HepG2 (cell line): ENCODE data around the gene TSSK2. TPM values are rescaled to one million over a fixed set of nuclear protein-coding genes. Genes with fewer than 3 reads are reported as not detected.

ENCODE experiments used
- ATAC-seq: fragments of 200-7000 bp; cut with Tn5 transposase; 3 replicates; pipeline ENCODE4 v1.9.1; 2020; ENCODE audit warnings: mild to moderate bottlenecking, moderate library complexity
- BruUV-seq: library from RNA; stranded (reverse); fragments of 400-500 nt; replicated peaks from 2 replicates; lab custom pipeline; 2021; lab: Mats Ljungman, UMichigan
- CTCF ChIA-PET: fragments of 300-600 bp; formaldehyde crosslinking; extraction: SDS; loops from one replicate; lab custom pipeline; 2021; ENCODE audit warnings: low total read pairs, inconsistent platforms, low intra/inter-chr PET ratio; lab: Yijun Ruan, JAX
- POLR2A ChIA-PET: fragments of 350-600 bp; sonication (Branson Sonifier 250); formaldehyde crosslinking; loops from one replicate; lab custom pipeline; 2020; ENCODE audit warnings: antibody characterized with exemption, inconsistent platforms; lab: Yijun Ruan, JAX
- DNase-seq: peaks from one replicate; pipeline ENCODE4 v3.0.0-alpha.2; 2015; ENCODE audit warnings: low spot score
- FAIRE-seq: peaks from 3 replicates; lab custom pipeline; 2011; peaks lifted over from hg19 to GRCh38; lab: Jason Lieb, UNC
- H2AFZ ChIP-seq: one replicate; pipeline ENCODE4 v1.6.1; 2011; ENCODE audit warnings: low read length, inconsistent platforms
- H3K27ac ChIP-seq: fragments of 300-600 bp; 3 replicates; pipeline ENCODE4 v1.8.0; 2011; ENCODE audit warnings: mixed run types, mild to moderate bottlenecking, mixed read lengths, low read length, inconsistent platforms; ENCODE audit not compliant: insufficient read depth; ENCODE audit errors: extremely low read length
- H3K27me3 ChIP-seq, 2 experiments: fragments of 200-600 bp in 1 of 2; 2 replicates in 1 of 2; 3 replicates in 1 of 2; pipeline versions ENCODE4 v1.6.0 to v1.8.0; 2011; ENCODE audit warnings: low read length in 2 of 2, mild to moderate bottlenecking in 2 of 2, moderate library complexity in 2 of 2, inconsistent platforms in 1 of 2; ENCODE audit not compliant: insufficient read depth in 2 of 2, control insufficient read depth in 1 of 2
- H3K36me3 ChIP-seq, 2 experiments: fragments of 200-600 bp in 1 of 2; replicated peaks in 1 of 2; 2 replicates in 1 of 2; 3 replicates in 1 of 2; pipeline versions ENCODE4 v1.5.1 to v1.8.0; 2011; ENCODE audit warnings: low read length in 2 of 2, inconsistent platforms in 1 of 2; ENCODE audit not compliant: insufficient read depth in 2 of 2, control insufficient read depth in 1 of 2
- H3K4me1 ChIP-seq: 2 replicates; pipeline ENCODE4 v1.5.1; 2012; ENCODE audit warnings: low read length, inconsistent platforms; ENCODE audit not compliant: insufficient read depth
- H3K4me2 ChIP-seq: 2 replicates; pipeline ENCODE4 v1.6.0; 2011; ENCODE audit warnings: low read depth, low read length, inconsistent platforms
- H3K4me3 ChIP-seq, 3 experiments: fragments of 200-600 bp in 1 of 3; sonication (generic), shearing (Covaris generic) in 1 of 3; replicated peaks in 1 of 3; 2 replicates each; pipeline ENCODE4 v1.5.1; 2011 to 2016; ENCODE audit warnings: low read length in 3 of 3, inconsistent platforms in 2 of 3, low read depth in 2 of 3, mild to moderate bottlenecking in 2 of 3, control low read depth in 1 of 3, mixed read lengths in 1 of 3; ENCODE audit not compliant: insufficient read depth in 1 of 3
- H3K79me2 ChIP-seq: one replicate; pipeline ENCODE4 v1.6.1; 2011; ENCODE audit warnings: low read length, inconsistent platforms; ENCODE audit not compliant: insufficient read depth
- H3K9ac ChIP-seq: 2 replicates; pipeline ENCODE4 v1.6.0; 2011; ENCODE audit warnings: mild to moderate bottlenecking, low read depth, low read length, inconsistent platforms; ENCODE audit not compliant: insufficient read depth
- H3K9me3 ChIP-seq: 2 replicates; pipeline ENCODE4 v1.5.1; 2012; ENCODE audit warnings: mild to moderate bottlenecking, low read length
- H4K20me1 ChIP-seq: 2 replicates; pipeline ENCODE4 v1.6.0; 2011; ENCODE audit warnings: inconsistent platforms, mild to moderate bottlenecking, low read length, moderate library complexity; ENCODE audit not compliant: insufficient read depth
- AGO2 ChIP-seq: fragments of 200-400 bp; formaldehyde crosslinking; optimal IDR thresholded peaks from 2 replicates; pipeline ENCODE3; 2017; ENCODE audit warnings: mild to moderate bottlenecking, low read depth, low read length, moderate library complexity
- GLI4 ChIP-seq: sonication (generic); formaldehyde crosslinking; IDR thresholded peaks from 2 replicates; pipeline ENCODE4 v1.5.1; 2020; ENCODE audit warnings: missing genetic modification reagents, mild to moderate bottlenecking, moderate library complexity, borderline replicate concordance
- HIC2 ChIP-seq: sonication (generic); formaldehyde crosslinking; IDR thresholded peaks from 2 replicates; pipeline ENCODE4 v1.9.0; 2022; ENCODE audit warnings: low read depth, missing genetic modification reagents
- HNRNPK ChIP-seq: fragments of 200-400 bp; formaldehyde crosslinking; IDR thresholded peaks from 2 replicates; pipeline ENCODE4 v1.6.1; 2018; ENCODE audit warnings: low read length, low read depth, moderate library complexity, mild to moderate bottlenecking; ENCODE audit not compliant: poor library complexity, severe bottlenecking
- POGK ChIP-seq: sonication (generic); formaldehyde crosslinking; conservative IDR thresholded peaks from 2 replicates; pipeline ENCODE4 v1.8.0; 2022; ENCODE audit warnings: mild to moderate bottlenecking, moderate library complexity, missing genetic modification reagents
- RORA ChIP-seq: sonication (generic); formaldehyde crosslinking; IDR thresholded peaks from 2 replicates; pipeline ENCODE4 v1.5.0; 2020; ENCODE audit warnings: mild to moderate bottlenecking, missing genetic modification reagents, moderate library complexity
- SKIL ChIP-seq: sonication (generic); formaldehyde crosslinking; IDR thresholded peaks from 2 replicates; pipeline ENCODE4 v1.8.0; 2022; ENCODE audit warnings: missing genetic modification reagents, mild to moderate bottlenecking, moderate library complexity, borderline replicate concordance
- SOX13 ChIP-seq, 3 experiments: fragments of 450-650 bp in 1 of 3; sonication (generic) in 1 of 3; formaldehyde crosslinking in 1 of 3; IDR thresholded peaks in 2 of 3; conservative IDR thresholded peaks in 1 of 3; 2 replicates each; pipeline versions ENCODE4 v1.5.0 to v1.6.1; 2016 to 2020; ENCODE audit warnings: antibody characterized with exemption in 1 of 3, mild to moderate bottlenecking in 1 of 3, missing compliant biosample characterization in 1 of 3, missing genetic modification reagents in 1 of 3, moderate library complexity in 1 of 3
- TRIM22 ChIP-seq: fragments of 450-650 bp; IDR thresholded peaks from 2 replicates; pipeline ENCODE4 v1.6.1; 2017
- ZC3H13 ChIP-seq: sonication (generic); formaldehyde crosslinking; IDR thresholded peaks from 2 replicates; pipeline ENCODE4 v1.8.1; 2023; ENCODE audit warnings: mild to moderate bottlenecking, missing genetic modification reagents, moderate library complexity
- ZNF530 ChIP-seq: sonication (generic); formaldehyde crosslinking; IDR thresholded peaks from 2 replicates; pipeline ENCODE4 v1.5.0; 2020; ENCODE audit warnings: low read depth, mild to moderate bottlenecking, missing genetic modification reagents
- ZNF781 ChIP-seq: sonication (generic); formaldehyde crosslinking; IDR thresholded peaks from 2 replicates; pipeline ENCODE4 v1.5.1; 2020; ENCODE audit warnings: borderline replicate concordance, mild to moderate bottlenecking, missing genetic modification reagents; ENCODE audit errors: not compliant biosample characterization
- WGBS: methylation state at CpG from one replicate; pipeline ENCODE4 v1.1.6; 2017; ENCODE audit warnings: low lambda C conversion rate; 5-methylcytosine and 5-hydroxymethylcytosine counted together
- in situ Hi-C: cut with HindIII; loops from 2 replicates; pipeline ENCODE4 v1.10.0; 2017; ENCODE audit warnings: low pct_unique_long_range_greater_than_20kb; ENCODE audit not compliant: extremely low pct_ligation_motif_present
- intact Hi-C: fragments of 100-400 bp; cut with micrococcal nuclease; formaldehyde crosslinking; loops from one replicate; pipeline ENCODE4 v1.10.0; 2022; ENCODE audit not compliant: unreplicated experiment
- polyA plus RNA-seq, 8 experiments: library from polyadenylated mRNA; depleted of rRNA in 3 of 8; stranded (reverse) in 7 of 8; unstranded in 1 of 8; fragments of >200 nt; fragmentation: Illumina TruSeq in 4 of 8; extraction: Trizol in 4 of 8; gene quantifications; 2 replicates each; pipeline versions ENCODE4 v1.2.1 to v1.2.3, GENCODE V29; 2011 to 2016; ENCODE audit warnings: low read depth in 4 of 8, missing spikeins in 1 of 8, mixed read lengths in 1 of 8; ENCODE audit not compliant: insufficient read depth in 1 of 8
- total RNA-seq, 5 experiments: library from RNA; depleted of rRNA; stranded (reverse); fragments of >200 nt; fragmentation: Illumina TruSeq; extraction: Trizol; gene quantifications; 2 replicates each; pipeline ENCODE4 v1.2.3, GENCODE V29; 2016; ENCODE audit warnings: low read depth in 1 of 5

Gene TSSK2
- total and polyA plus RNA-seq, 2 of the 13 experiments (the other 11 are each of a cell fraction or from before 2014, with no cell fraction given) = not detected

- no peak for TF ChIP-seq ZNF530 (CRISPR knock-in tag)
- TF ChIP-seq, all 625 proteins: peak for 12
Observed at GRCh38 chr22:19169002-19169946, 38.2 kb downstream of the TSSK2 start (continued).

- intact Hi-C loops = no loop called here
- 0% methylated on average over 1 of the region's 7 CpGs for WGBS
- TF ChIP-seq POGK (no peak), RORA (CRISPR knock-in tag) (no peak), ZNF781 (CRISPR knock-in tag) (no peak), HNRNPK (no peak), TRIM22 (no peak), AGO2 (peak; percentile 61), SKIL (CRISPR knock-in tag) (no peak), ZC3H13 (CRISPR knock-in tag) (0 out of 2 replicates have a peak, but pooled peaks have one; percentile 61), GLI4 (no peak), HIC2 (CRISPR knock-in tag) (no peak), SOX13 (IDR thresholded peaks at IDR 0.05) (no peak), SOX13 (CRISPR knock-in tag; conservative IDR thresholded peaks at IDR 0.05 in 1 of 2, IDR thresholded peaks at IDR 0.05 in 1 of 2) (no peak)
Observed at GRCh38 chr22:19169947-19170318, 38.8 kb downstream of the TSSK2 start.

More at GRCh38 chr22:19169947-19170318, 38.8 kb downstream of the TSSK2 start:
- Histone ChIP-seq H3K79me2 (peaks cover 27% of the 10 kb centered on the region), H3K27me3 (peaks cover 7 to 39% of the 10 kb centered on the region in 2 experiments), H2AFZ (no peak overlapping the region), H3K27ac (no peak overlapping the region), H3K9ac (peak overlapping the region; percentile 57; the same call in 1 of the 2 replicates), H3K4me3 (peak overlapping the region; percentile 44 to 98 (median 52); a peak in 5 of 6 replicates), H3K36me3 (no peaks in the 10 kb centered on the region), H3K4me2 (peak overlapping the region; percentile 96), H4K20me1 (peaks cover 22% of the 10 kb centered on the region), H3K4me1 (peaks cover 53% of the 10 kb centered on the region), H3K9me3 (no peaks in the 10 kb centered on the region)
- no peak for DNase-seq
- no peak for FAIRE-seq
- BruUV-seq = no TSS peak
- no peak for ATAC-seq
- ChIA-PET POLR2A (no interaction called here), CTCF (no interaction called here)
- in situ Hi-C loops = no loop called here
